ENCODE measurements around the gene EPOP. TPM values are rescaled to one million over a fixed set of nuclear protein-coding genes. Genes with fewer than 3 reads are reported as not detected.

EPOP gene
- total and polyA plus RNA-seq, 2 of the 13 experiments (the other 11 are each of a cell fraction or from before 2014, with no cell fraction given) = 14.7 to 37.8 TPM

- TF ChIP-seq GRHL1 (CRISPR knock-in tag; conservative IDR thresholded peaks at IDR 0.05) (no peak), SKI (IDR thresholded peaks at IDR 0.05; ENCODE audit: partially characterized antibody) (no peak), ZNF510 (CRISPR knock-in tag; IDR thresholded peaks at IDR 0.05; ENCODE audit: low read depth) (no peak), ZNF597 (CRISPR knock-in tag; IDR thresholded peaks at IDR 0.05) (no peak), PAXIP1 (CRISPR knock-in tag; conservative IDR thresholded peaks at IDR 0.05) (peak; percentile 62; the same call in 1 of the 2 replicates), ATF3 (CRISPR knock-in tag; IDR thresholded peaks at IDR 0.05) (no peak), ZBTB10 (CRISPR knock-in tag; IDR thresholded peaks at IDR 0.05; ENCODE audit: borderline replicate concordance) (no peak), TCF7 (IDR thresholded peaks at IDR 0.05; ENCODE audit: low read depth) (0 out of 2 replicates have a peak, but pooled peaks have one; percentile 35), ZNF580 (CRISPR knock-in tag; IDR thresholded peaks at IDR 0.05; ENCODE audit: borderline replicate concordance, low read depth) (no peak), MAZ (IDR thresholded peaks at IDR 0.05; ENCODE audit: borderline replicate concordance, low read depth, low read length) (peak; percentile 25; the same call in 1 of the 2 replicates), MAZ (CRISPR knock-in tag; IDR thresholded peaks at IDR 0.05; ENCODE audit: low read depth) (no peak; the same call in 1 of the 2 replicates), CHCHD3 (CRISPR knock-in tag; IDR thresholded peaks at IDR 0.05) (no peak), ZNF746 (CRISPR knock-in tag; IDR thresholded peaks at IDR 0.05) (no peak), GTF2F1 (IDR thresholded peaks at IDR 0.05; ENCODE audit: low read length) (no peak), NFRKB (IDR thresholded peaks at IDR 0.05) (no peak), ZNF564 (CRISPR knock-in tag; IDR thresholded peaks at IDR 0.05) (no peak), PITX1 (CRISPR knock-in tag; IDR thresholded peaks at IDR 0.05) (no peak; the same call in 1 of the 2 replicates)
Measured at GRCh38 chr17:38705803-38706504, 31.2 kb upstream of the EPOP start (continued).
